Activated T-cell treated with anti-CD3 and anti-CD28 coated beads for 24 hours (primary cell): ENCODE results near the gene KRT4.

ENCODE experiments used
- DNase-seq: peaks from one replicate; pipeline ENCODE4 v3.0.0-alpha.2; 2020; ENCODE audit warnings: low read depth

KRT4 gene

GRCh38 chr12:52821826-52822660, 8.1 kb upstream of the KRT4 start:
- no peak for DNase-seq

DNA sequence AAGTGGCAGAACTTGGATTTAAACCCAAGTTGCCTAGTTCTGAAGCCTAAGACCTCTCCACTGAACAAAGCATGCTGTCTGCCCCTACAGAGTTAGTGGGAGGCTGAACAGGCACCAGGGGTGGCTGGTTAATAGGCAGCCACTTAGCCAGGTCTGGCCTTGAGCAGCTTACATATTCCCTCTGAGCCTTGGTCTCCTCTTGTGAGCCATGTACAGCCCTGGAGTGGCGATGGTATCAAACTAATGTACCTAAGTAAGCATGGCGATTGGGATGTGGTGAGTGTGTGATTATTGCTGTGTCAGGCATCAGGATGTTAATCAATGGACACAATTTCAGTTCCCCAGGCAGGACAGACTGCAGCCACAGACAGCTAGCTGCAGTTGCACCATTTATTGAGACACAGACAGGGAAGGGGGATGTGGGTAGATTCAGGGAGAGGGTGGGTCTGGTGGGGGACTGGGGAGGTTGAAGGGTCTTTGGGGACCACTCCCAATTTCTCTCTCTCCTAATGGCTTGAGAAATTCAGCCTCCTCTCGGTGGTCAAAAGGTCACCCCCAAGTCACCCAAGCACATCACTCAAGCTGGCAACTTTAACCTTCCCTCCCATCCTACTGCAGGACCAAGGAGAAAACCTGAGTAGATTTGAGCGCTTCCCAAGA, 7.3 kb upstream of the KRT4 start:
- DNase-seq: no peak

DNA sequence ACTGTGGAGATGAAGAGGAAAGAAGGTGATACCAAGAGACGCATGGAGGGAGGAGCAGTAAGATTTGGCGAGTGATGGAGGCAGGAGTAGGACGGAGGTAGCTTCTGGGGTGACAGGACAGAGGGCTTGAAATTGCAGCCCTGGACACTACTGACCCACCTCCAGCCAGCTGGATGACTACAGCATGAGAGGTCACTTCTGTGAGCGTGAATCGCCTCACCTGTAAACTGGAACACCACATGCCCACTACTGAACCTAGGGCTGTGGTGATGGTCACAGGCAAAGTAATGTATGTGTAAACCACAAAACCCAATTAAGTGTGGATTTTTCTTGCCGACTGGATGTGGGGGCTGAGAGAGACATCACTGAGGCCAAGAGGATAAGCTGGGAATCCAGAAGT, 6.6 kb upstream of the KRT4 start:
- DNase-seq: no peak

GRCh38 chr12:52819731-52820510, 6.0 kb upstream of the KRT4 start:
- DNase-seq: no peak

GRCh38 chr12:52818887-52819420, 5.0 kb upstream of the KRT4 start:
- DNase-seq: no peak

GRCh38 chr12:52818388-52818787, 4.5 kb upstream of the KRT4 start:
- DNase-seq: no peak

GRCh38 chr12:52817699-52818238, 3.9 kb upstream of the KRT4 start:
- DNase-seq: no peak

GRCh38 chr12:52817003-52817698, 3.2 kb upstream of the KRT4 start:
- no peak for DNase-seq

GRCh38 chr12:52815676-52816588, 2.0 kb upstream of the KRT4 start:
- DNase-seq: no peak

DNA sequence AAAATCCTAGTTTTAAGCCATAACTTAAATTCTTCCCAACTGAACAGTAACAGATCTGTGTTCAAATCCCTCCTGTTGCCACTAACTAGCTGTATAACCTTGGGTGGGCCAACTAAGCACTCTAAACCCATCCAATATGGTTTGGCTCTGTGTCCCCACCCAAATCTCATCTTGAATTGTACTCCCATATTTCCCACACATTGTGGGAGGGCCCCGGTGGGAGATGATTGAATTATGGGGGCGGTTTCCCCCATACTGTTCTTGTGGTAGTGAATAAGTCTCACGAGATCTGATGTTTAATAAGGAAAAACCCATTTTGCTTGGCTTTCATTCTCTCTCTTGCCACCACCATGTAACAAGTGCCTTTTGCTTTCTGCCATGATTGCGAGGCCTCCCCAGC, 1.2 kb upstream of the KRT4 start:
- DNase-seq: no peak

DNA sequence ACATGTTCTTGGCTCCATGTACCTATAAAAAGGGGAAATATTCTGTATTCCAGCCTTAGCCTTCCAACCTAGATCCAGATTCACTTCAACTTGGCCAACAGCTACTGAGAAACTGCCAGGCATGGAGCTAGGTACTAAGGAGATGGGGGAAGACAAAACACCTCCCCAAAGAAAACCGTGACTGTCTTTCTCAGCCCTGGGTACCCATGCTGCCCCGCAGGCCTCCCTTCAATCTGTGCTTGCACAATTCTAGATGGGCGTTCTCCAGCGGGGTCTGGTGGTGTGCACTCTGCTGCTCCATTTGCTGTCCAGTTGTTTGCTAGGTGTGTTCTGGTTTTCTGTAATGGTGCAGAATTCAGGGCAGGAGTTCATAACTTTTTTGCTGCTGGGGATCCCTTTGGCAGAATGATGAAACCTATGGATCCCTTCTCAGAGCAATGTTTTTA, 817 bp upstream of the KRT4 start:
- no peak for DNase-seq

DNA sequence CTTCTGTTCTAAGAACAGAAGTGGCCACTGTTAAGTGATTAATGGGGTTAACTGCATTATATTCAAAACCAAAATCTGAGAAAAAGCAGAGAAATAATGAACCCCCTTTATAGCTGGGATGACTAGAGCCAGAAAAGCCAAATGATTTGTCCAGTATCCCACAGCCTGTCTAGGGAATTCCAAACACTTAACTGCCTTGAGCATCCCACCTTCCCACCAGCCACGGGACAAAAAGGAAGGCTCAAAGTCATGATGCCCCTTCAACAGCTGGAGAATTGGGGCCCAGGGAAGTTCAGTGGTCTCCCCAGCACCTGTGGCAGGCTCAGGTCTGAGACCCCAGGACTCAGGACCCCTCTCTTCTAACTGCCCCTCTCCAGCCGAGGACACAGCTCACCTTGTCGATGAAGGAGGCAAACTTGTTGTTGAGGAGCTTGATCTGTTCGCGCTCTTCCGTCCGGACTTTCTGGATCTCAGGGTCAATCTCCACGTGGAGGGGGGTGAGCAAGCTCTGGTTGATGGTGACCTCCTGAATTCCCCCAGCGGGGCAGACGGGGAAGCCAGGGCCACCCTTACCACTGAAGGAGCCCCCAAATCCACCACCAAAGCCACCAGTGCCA, 605 bp downstream of the KRT4 start:
- no peak for DNase-seq

- DNase-seq: no peak
Measured at GRCh38 chr12:52812749-52813148, 1.2 kb downstream of the KRT4 start.

DNA sequence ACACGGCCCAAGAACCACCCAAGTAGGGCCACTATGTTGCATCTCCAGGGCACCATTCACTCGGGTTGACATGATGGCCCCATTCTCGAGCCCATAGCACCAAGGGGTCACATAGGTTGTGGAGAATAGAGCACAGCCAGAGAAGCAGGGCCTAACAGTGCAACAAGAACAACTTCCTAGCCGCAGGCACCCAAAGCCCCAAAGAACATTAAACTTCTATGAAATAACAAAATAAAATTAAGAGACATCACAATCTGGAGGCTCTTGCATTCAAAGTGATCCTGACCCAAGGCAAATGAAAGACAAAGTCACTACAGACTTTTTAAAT, 1.9 kb downstream of the KRT4 start:
- no peak for DNase-seq

GRCh38 chr12:52811191-52812072, 2.5 kb downstream of the KRT4 start:
- no peak for DNase-seq

DNA sequence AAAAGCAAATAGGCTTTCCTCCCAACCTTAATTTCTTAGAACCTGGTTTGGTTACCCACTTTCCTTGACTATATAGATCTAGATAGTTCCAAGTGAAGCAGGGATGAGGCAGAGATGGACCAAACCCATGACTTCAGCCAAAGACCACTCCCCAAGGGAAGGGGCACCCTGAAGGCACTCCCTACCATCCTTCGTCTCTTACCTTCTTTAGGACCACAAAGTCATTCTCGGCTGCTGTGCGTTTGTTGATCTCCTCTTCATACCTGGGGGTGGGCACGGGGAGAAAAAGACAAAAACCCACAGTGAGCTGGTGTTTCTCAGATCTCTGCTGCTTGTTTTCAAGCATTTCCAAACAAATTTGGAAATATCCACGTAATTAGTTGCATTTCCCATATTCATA, 3.4 kb downstream of the KRT4 start:
- DNase-seq: no peak

DNA sequence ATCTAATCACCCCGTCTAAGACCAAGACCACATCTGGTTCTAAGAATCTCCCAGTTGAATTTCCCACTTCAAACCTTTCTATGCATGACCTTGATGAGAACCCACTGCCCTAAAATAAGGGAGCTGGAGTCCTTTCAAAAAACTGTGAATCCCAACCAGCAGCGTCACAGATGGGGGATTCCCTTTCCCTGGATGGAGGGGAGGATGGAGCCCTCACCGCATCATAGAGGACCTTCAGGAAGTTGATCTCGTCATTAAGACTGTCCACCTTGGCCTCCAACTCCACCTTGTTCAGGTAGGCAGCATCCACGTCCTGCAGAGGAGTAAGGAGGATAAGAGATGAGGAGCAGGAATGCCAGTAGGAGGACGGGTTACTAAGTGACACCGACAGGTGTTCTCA, 4.8 kb downstream of the KRT4 start:
- no peak for DNase-seq

GRCh38 chr12:52808573-52809160, 5.2 kb downstream of the KRT4 start:
- no peak for DNase-seq
